ENCODE measurements around the gene GLT1D1. TPM values are rescaled to one million over a fixed set of nuclear protein-coding genes. Genes with fewer than 3 reads are reported as not detected.

The GLT1D1 gene
- total and polyA plus RNA-seq, 5 donors from 2014 or later, result 0.07 to 0.08 TPM; not detected in 3

- Mint-ChIP-seq H3K4me3 (no peak overlapping the region), H3K36me3 (no peaks in the 10 kb centered on the region), H3K27ac (no peak overlapping the region), H3K4me1 (peaks cover 0 to 7% (median under 1%) of the 10 kb centered on the region in 4 donors), H3K27me3 (peaks cover 1% of the 10 kb centered on the region), H3K9me3 (peaks cover 0 to 2% (median 0%) of the 10 kb centered on the region in 7 donors)
- H3K4me1 ChIP-seq (ENCODE audit: control insufficient read depth, insufficient read depth, low read length, poor library complexity, severe bottlenecking), result no peaks in the 10 kb centered on the region
- H3K27me3 ChIP-seq (ENCODE audit: control insufficient read depth, insufficient read depth, low read length), result no peaks in the 10 kb centered on the region
- DNase-seq (no peak), ATAC-seq (ENCODE audit: low read depth in 2 of 2) (no peak)
- no peak overlapping the region for H3K4me3 ChIP-seq (ENCODE audit: low read depth, low read length)
- H3K27ac ChIP-seq (ENCODE audit: insufficient read depth, low read length, poor library complexity, severe bottlenecking), result no peak overlapping the region
- H3K9me3 ChIP-seq (ENCODE audit: control insufficient read depth in 2 of 2, low read length in 2 of 2), result no peaks in the 10 kb centered on the region
- H3K36me3 ChIP-seq (ENCODE audit: control insufficient read depth, insufficient read depth, low read length), result no peaks in the 10 kb centered on the region
Measured at GRCh38 chr12:128973883-128974681, 120.8 kb downstream of the GLT1D1 start.

- H3K4me1 Mint-ChIP-seq, result peaks cover 0 to 7% (median 0%) of the 10 kb centered on the region in 4 donors
- no peak overlapping the region for H3K27ac ChIP-seq (ENCODE audit: insufficient read depth, low read length, poor library complexity, severe bottlenecking)
- ATAC-seq (ENCODE audit: low read depth in 2 of 2) (no peak), DNase-seq (no peak)
- no peaks in the 10 kb centered on the region for H3K9me3 ChIP-seq (ENCODE audit: control insufficient read depth in 2 of 2, low read length in 2 of 2)
- H3K27ac Mint-ChIP-seq, result no peak overlapping the region
- H3K4me3 Mint-ChIP-seq, result no peak overlapping the region
- no peak overlapping the region for H3K4me3 ChIP-seq (ENCODE audit: low read depth, low read length)
- no peaks in the 10 kb centered on the region for H3K4me1 ChIP-seq (ENCODE audit: control insufficient read depth, insufficient read depth, low read length, poor library complexity, severe bottlenecking)
- H3K9me3 Mint-ChIP-seq, result peaks cover 0 to 2% (median 0%) of the 10 kb centered on the region in 7 donors
- no peaks in the 10 kb centered on the region for H3K27me3 ChIP-seq (ENCODE audit: control insufficient read depth, insufficient read depth, low read length)
- H3K27me3 Mint-ChIP-seq, result no peaks in the 10 kb centered on the region
- no peaks in the 10 kb centered on the region for H3K36me3 Mint-ChIP-seq
- H3K36me3 ChIP-seq (ENCODE audit: control insufficient read depth, insufficient read depth, low read length), result no peaks in the 10 kb centered on the region
Measured at GRCh38 chr12:128974881-128975280, 121.6 kb downstream of the GLT1D1 start.

- Histone ChIP-seq H3K4me3 (ENCODE audit: low read depth, low read length) (no peak overlapping the region), H3K36me3 (ENCODE audit: control insufficient read depth, insufficient read depth, low read length) (no peaks in the 10 kb centered on the region), H3K4me1 (ENCODE audit: control insufficient read depth, insufficient read depth, low read length, poor library complexity, severe bottlenecking) (no peaks in the 10 kb centered on the region), H3K9me3 (ENCODE audit: control insufficient read depth in 2 of 2, low read length in 2 of 2) (no peaks in the 10 kb centered on the region), H3K27me3 (ENCODE audit: control insufficient read depth, insufficient read depth, low read length) (no peaks in the 10 kb centered on the region), H3K27ac (ENCODE audit: insufficient read depth, low read length, poor library complexity, severe bottlenecking) (no peak overlapping the region)
- Mint-ChIP-seq H3K4me1 (no peaks in the 10 kb centered on the region), H3K4me3 (no peak overlapping the region), H3K36me3 (no peaks in the 10 kb centered on the region), H3K9me3 (no peaks in the 10 kb centered on the region), H3K27me3 (no peaks in the 10 kb centered on the region), H3K27ac (no peak overlapping the region)
- ATAC-seq (ENCODE audit: low read depth in 2 of 2), result no peak
- peak in 1 of 3 donors; percentile 8 for DNase-seq
Measured at GRCh38 chr12:128976120-128976738, 123.0 kb downstream of the GLT1D1 start.

- no peak for DNase-seq
- Mint-ChIP-seq H3K4me3 (no peak overlapping the region), H3K27ac (no peak overlapping the region), H3K9me3 (peaks cover 0 to 2% (median 0%) of the 10 kb centered on the region in 7 donors), H3K4me1 (no peaks in the 10 kb centered on the region), H3K27me3 (no peaks in the 10 kb centered on the region), H3K36me3 (no peaks in the 10 kb centered on the region)
- Histone ChIP-seq H3K4me1 (ENCODE audit: control insufficient read depth, insufficient read depth, low read length, poor library complexity, severe bottlenecking) (no peaks in the 10 kb centered on the region), H3K27ac (ENCODE audit: insufficient read depth, low read length, poor library complexity, severe bottlenecking) (no peak overlapping the region), H3K9me3 (ENCODE audit: control insufficient read depth in 2 of 2, low read length in 2 of 2) (no peaks in the 10 kb centered on the region), H3K27me3 (ENCODE audit: control insufficient read depth, insufficient read depth, low read length) (no peaks in the 10 kb centered on the region), H3K36me3 (ENCODE audit: control insufficient read depth, insufficient read depth, low read length) (no peaks in the 10 kb centered on the region), H3K4me3 (ENCODE audit: low read depth, low read length) (no peak overlapping the region)
- no peak for ATAC-seq (ENCODE audit: low read depth in 2 of 2)
Measured at GRCh38 chr12:128977441-128977840, 124.2 kb downstream of the GLT1D1 start.

GRCh38 chr12:128978067-128978466 lies 124.8 kb downstream of the GLT1D1 start:
- Mint-ChIP-seq H3K9me3 (peaks cover 0 to 2% (median 0%) of the 10 kb centered on the region in 7 donors), H3K4me1 (no peaks in the 10 kb centered on the region), H3K36me3 (no peaks in the 10 kb centered on the region), H3K27ac (no peak overlapping the region), H3K27me3 (no peaks in the 10 kb centered on the region), H3K4me3 (no peak overlapping the region)
- Histone ChIP-seq H3K9me3 (ENCODE audit: control insufficient read depth in 2 of 2, low read length in 2 of 2) (no peaks in the 10 kb centered on the region), H3K4me1 (ENCODE audit: control insufficient read depth, insufficient read depth, low read length, poor library complexity, severe bottlenecking) (no peaks in the 10 kb centered on the region), H3K27me3 (ENCODE audit: control insufficient read depth, insufficient read depth, low read length) (no peaks in the 10 kb centered on the region), H3K36me3 (ENCODE audit: control insufficient read depth, insufficient read depth, low read length) (no peaks in the 10 kb centered on the region), H3K27ac (ENCODE audit: insufficient read depth, low read length, poor library complexity, severe bottlenecking) (no peak overlapping the region), H3K4me3 (ENCODE audit: low read depth, low read length) (no peak overlapping the region)
- DNase-seq (no peak), ATAC-seq (ENCODE audit: low read depth in 2 of 2) (no peak)

- Histone ChIP-seq H3K36me3 (ENCODE audit: control insufficient read depth, insufficient read depth, low read length) (no peaks in the 10 kb centered on the region), H3K27me3 (ENCODE audit: control insufficient read depth, insufficient read depth, low read length) (no peaks in the 10 kb centered on the region), H3K9me3 (ENCODE audit: control insufficient read depth in 2 of 2, low read length in 2 of 2) (no peaks in the 10 kb centered on the region), H3K4me3 (ENCODE audit: low read depth, low read length) (no peak overlapping the region), H3K27ac (ENCODE audit: insufficient read depth, low read length, poor library complexity, severe bottlenecking) (no peak overlapping the region), H3K4me1 (ENCODE audit: control insufficient read depth, insufficient read depth, low read length, poor library complexity, severe bottlenecking) (no peaks in the 10 kb centered on the region)
- H3K4me3 Mint-ChIP-seq, result no peak overlapping the region
- no peaks in the 10 kb centered on the region for H3K4me1 Mint-ChIP-seq
- H3K9me3 Mint-ChIP-seq, result peaks cover 0 to 2% (median 0%) of the 10 kb centered on the region in 7 donors
- H3K27ac Mint-ChIP-seq, result no peak overlapping the region
- DNase-seq (no peak), ATAC-seq (ENCODE audit: low read depth in 2 of 2) (no peak)
- H3K27me3 Mint-ChIP-seq, result no peaks in the 10 kb centered on the region
- H3K36me3 Mint-ChIP-seq, result no peaks in the 10 kb centered on the region
Measured at GRCh38 chr12:128980623-128981022, 127.3 kb downstream of the GLT1D1 start.

GRCh38 chr12:128981971-128982533 lies 128.8 kb downstream of the GLT1D1 start:
- no peak overlapping the region for H3K27ac ChIP-seq (ENCODE audit: insufficient read depth, low read length, poor library complexity, severe bottlenecking)
- ATAC-seq (ENCODE audit: low read depth in 2 of 2) (no peak), DNase-seq (no peak)
- H3K27me3 Mint-ChIP-seq, result no peaks in the 10 kb centered on the region
- no peaks in the 10 kb centered on the region for H3K9me3 ChIP-seq (ENCODE audit: control insufficient read depth in 2 of 2, low read length in 2 of 2)
- H3K4me1 Mint-ChIP-seq, result no peaks in the 10 kb centered on the region
- H3K27ac Mint-ChIP-seq, result no peak overlapping the region
- H3K4me1 ChIP-seq (ENCODE audit: control insufficient read depth, insufficient read depth, low read length, poor library complexity, severe bottlenecking), result no peaks in the 10 kb centered on the region
- H3K4me3 Mint-ChIP-seq, result no peak overlapping the region
- H3K9me3 Mint-ChIP-seq, result peaks cover 0 to 2% (median 0%) of the 10 kb centered on the region in 7 donors
- no peaks in the 10 kb centered on the region for H3K36me3 Mint-ChIP-seq
- no peak overlapping the region for H3K4me3 ChIP-seq (ENCODE audit: low read depth, low read length)
- H3K36me3 ChIP-seq (ENCODE audit: control insufficient read depth, insufficient read depth, low read length), result no peaks in the 10 kb centered on the region
- no peaks in the 10 kb centered on the region for H3K27me3 ChIP-seq (ENCODE audit: control insufficient read depth, insufficient read depth, low read length)
